HG02943 (cell line): ENCODE results near the gene DACT3.

Experiments
- ATAC-seq: cut with Tn5 transposase; IDR thresholded peaks from one replicate; pipeline ENCODE4 v1.9.1; 2021; ENCODE audit warnings: mild to moderate bottlenecking, low read depth, moderate library complexity; ENCODE audit not compliant: unreplicated experiment

DACT3 gene

DNA sequence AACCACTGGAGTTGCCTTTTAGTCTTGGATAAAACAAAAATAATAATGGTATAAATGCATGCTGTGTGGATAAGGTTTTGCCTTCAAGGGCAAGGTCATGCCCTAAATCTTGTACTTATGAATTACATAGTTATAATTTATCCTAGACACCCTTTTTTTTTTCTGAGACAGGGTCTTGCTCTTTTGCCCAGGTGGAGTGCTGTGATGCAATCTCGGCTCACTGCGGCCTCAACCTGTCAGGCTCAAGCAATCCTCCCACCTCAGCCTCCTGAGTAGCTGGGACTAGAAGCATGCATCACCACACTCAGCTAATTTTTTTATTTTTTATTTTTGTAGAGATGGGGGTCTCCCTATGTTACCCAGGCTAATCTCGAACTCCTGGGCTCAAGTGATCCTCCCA lies 7.7 kb upstream of the DACT3 start:
- ATAC-seq: no peak

GRCh38 chr19:46665072-46665471 lies 4.1 kb upstream of the DACT3 start:
- ATAC-seq: no peak

- ATAC-seq: no peak
These were observed 982 bp upstream of the DACT3 start for GRCh38 chr19:46661735-46662592.

DNA sequence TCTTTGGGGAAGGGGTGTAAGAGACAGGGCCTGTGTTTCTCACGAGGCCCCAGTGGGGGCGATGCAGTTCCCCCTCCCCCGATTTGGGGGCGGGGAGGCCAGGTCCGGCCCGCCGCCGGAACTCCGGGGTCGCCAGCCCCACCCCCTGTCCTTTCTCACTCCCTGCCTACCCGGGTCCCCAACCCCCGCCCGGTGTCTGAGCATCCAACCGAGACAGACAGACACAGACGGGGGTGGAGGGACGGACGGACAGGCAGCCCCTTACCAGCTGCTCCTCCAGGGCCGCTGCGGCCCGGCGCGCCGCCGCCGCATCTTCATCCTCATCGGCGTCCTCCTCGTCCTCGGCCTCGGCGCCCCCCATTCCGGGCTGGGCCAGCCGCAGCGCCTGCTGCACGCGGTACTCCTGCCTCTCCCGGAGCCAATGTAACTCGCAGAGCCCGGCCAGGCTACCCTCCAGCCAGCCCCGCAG lies 397 bp downstream of the DACT3 start:
- ATAC-seq: no peak

DNA sequence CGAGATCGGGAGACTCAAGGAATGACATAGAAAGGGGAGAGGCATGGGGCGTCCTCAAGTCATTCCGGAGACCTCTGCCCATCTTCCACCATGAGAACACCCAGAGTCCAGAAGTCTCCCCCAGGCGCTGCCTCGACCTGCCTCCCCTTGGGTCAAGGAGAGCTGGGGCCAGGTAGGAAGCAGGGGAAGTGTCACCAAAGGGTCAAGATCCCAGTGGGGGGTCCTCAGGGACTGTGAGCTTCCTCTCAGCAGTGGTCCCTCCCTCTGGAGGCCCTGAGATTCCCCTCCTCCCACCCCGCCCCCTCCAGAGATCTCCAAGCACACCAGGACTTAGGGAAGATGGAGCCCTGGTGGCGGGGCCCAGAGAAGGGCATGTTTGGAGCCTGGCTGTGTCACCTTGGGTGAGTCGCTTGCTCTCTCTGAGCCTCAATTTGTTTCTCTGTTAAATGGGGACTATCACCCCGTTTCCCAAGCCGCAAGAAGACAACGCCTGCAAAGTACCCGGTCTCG lies 919 bp downstream of the DACT3 start:
- ATAC-seq: no peak

DNA sequence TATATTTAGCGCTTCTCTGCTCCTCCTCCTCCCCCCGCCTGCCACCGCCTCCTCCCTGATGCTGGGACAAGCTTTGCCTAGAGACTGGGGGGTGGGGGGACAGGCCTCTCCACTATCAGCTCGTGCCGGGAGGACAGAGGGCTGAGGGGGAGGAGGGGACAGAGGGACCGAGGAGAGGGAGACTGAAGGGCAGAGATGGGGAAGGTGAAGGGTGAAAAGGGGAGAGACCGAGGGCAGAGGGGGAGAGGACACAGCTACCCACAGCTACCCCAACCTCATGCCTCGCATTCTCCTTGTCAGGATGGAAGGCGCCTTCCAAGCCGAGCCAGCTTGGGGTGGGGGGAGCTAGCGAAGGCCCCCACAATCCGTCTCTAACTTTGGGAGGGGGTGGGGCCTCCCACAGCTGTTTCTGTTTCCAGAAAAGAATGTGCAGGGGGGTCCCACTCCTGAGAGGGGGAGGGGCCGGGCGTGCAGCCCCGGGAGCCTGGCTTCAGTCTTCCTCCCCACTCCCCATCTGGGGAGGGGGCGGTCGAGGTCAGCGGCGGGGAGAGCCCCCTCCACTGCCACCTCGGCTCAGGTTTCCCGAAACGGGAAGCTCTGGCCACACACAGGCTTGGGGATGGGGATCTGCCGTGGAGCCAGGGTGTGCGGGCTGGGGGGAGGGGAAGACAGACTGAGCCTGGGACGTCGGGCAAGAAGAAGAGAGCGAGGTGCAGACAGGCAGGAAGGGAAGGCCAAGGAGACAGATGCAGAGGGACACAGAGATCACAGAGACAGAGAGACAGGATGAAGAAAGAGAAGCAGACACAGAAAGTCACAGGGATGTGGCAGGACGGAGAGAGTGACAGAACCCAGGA lies 1.6 kb downstream of the DACT3 start:
- no peak for ATAC-seq

GRCh38 chr19:46656541-46656940 lies 4.4 kb downstream of the DACT3 start:
- ATAC-seq: no peak

DNA sequence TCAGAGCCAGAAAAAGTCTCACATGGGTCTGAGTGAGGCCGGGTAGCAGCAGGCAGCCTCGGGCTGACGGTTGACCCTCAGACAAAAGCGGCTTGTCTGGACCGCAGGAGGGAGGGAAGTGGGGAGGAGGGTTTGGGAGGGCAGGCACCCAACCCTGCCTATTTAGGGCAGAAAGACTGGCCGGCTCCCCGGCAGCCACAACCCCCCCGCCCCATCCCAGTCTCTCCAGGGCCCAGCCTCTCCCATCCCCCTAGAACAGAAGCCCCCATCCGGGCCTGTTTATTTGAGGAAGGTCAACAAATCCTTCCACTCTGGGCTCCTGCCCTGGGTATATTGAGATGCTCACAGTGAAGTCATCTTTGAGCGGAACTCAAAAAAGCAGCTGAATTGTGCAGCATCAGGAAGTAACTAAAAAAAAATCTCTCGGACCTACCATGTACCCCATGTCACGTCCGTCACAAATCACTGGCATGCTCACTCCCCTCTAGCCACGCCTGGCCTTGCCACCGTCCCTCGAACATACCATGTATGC lies 6.3 kb downstream of the DACT3 start:
- ATAC-seq: no peak

DNA sequence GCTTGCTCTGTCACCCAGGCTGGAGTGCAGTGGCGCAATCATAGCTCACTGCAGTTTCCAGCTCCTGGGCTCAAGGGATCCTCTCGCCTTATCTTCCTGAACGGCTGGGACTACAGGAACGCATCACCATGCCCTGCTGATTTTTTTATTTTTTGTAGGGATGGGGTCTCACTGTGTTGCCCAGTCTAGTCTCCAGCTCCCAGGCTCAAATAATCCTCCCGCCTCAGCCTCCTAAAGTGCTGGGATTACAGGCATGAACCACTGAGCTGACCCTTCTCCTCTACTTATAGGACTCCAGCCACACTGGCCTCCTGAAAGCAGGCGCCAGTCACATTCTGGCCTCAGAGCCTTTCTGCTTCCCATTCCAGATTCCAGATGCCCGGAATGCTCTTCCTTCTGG lies 10.5 kb downstream of the DACT3 start:
- no peak for ATAC-seq

DNA sequence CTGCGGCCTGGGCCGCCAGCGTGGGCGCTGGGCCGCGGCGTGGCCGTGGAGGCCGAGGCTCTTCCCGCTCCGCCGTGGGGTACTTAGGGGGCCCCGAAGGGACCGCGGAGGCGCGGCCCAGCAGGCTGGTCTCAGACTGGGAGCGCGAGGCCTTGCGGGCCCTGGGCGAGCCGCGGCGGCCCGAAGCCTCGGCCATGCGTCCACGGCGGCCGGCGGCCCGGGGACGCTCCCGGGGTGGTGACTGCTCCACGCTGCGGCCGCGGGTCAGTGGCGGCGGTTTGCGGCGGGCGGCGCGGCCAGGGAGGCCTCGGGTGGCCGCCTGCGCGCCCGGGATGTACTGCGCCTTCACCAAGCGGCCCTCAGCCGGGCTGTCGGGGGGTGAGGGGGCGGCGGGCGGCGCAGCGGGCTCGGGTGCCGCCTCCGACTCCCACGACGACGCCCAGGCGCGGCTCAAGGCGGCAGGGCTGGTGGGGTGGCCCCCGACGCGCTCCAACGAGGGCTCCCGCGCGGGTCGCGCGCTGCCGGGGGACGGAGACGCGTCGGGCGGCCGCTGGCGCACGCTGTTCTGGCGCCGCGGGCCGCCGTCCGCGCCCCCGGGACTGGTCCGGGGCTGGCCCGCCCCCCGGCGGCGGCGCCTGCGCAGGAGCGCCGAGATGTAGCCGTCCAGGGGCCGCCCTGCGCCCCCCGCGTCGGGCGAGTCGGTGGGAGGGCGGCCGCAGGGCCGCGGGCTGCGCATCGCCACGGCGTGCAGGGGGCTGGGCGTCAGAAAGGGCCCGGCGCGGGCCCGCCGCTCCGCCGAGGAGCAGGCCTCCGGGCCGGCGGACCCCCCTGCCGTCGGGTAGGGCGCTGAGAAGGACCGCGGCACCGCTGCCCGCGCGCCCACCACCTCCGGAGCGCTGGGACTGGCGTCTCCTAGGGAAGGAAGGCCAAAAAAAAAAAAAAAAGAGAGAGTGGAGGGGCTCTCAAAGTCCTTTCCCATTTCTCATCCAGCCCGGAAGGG lies 11.7 kb downstream of the DACT3 start:
- no peak for ATAC-seq

DNA sequence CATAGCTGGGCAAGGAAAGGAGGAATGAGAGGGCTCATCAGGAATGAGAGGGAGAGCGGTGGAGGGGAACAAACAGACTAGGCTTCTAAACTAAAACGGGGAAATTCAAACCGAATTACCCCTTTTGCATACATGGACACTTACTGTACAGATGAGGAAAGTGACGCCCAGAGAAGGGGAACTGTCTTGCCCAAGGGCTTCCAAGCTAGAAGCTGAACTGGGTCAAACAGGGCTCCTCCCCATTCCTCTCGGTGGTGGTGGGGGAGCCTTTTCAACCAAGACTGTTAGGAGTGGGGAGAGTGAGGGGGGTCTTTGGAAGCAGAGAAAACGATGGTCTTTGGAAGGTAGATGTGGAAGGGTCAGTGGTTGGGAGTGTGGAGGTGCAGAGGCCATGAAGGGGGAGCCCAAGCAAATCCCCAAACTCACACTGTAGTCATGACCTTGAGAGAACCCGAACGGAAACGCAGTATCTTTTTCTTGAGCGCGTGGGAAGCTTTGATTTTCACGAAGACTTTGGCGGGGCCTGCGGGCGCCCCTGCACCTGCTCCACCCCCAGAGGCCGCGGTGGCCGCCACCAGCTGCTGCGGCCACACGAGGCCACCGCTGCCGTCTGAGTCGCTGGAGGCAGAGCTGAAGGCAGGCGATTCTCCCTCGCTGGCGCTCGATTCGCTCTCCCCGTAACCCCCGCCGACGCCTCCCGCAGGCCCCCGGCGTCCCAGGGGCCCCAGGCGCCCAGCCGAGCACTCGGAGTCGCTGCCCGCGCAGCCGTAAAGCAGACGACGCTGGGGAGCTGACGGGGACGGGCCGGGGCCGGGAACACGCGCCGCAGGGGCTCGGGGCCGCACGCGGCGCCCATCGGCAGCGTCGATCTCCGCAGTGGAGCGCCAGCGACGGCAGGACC lies 12.7 kb downstream of the DACT3 start:
- ATAC-seq: no peak

DNA sequence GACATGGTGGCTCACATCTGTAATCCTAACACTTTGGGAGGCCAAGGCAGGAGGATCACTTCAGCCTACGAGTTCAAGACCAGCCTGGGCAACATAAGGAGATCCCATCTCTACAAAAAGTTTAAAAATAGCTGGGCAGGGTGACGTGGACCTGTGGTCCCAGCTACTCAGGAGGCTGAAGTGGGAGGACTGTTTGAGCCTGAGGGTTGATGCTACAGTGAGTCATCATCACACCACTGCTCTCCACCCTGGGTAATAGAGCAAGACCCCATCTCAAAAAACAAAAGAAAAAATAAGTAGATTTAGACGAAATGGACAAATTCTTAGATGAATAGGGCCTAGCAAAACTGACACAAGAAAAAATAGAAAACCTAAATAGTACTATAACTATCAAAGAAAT lies 14.6 kb downstream of the DACT3 start:
- ATAC-seq: no peak

GRCh38 chr19:46644720-46645119 lies 16.3 kb downstream of the DACT3 start:
- ATAC-seq: no peak

DNA sequence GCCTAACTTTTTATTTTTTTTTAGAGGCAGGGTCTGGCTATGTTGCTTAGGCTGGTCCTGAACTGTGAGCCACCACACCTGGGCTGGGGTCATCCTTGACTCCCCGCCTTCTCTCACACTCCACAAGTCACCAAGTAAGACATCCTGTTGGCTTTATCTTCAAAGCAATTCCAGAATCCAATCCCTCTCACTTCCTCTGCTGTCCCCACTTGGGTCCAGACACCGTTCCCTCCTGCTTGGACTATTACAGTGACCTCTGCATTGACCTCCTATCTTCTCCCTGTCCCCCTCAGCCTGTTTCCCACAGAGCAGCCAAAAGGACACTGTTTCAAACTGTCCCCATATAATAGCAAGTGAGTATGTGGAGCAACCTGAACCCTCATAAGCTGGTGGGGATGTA lies 20.3 kb downstream of the DACT3 start:
- ATAC-seq: no peak

DNA sequence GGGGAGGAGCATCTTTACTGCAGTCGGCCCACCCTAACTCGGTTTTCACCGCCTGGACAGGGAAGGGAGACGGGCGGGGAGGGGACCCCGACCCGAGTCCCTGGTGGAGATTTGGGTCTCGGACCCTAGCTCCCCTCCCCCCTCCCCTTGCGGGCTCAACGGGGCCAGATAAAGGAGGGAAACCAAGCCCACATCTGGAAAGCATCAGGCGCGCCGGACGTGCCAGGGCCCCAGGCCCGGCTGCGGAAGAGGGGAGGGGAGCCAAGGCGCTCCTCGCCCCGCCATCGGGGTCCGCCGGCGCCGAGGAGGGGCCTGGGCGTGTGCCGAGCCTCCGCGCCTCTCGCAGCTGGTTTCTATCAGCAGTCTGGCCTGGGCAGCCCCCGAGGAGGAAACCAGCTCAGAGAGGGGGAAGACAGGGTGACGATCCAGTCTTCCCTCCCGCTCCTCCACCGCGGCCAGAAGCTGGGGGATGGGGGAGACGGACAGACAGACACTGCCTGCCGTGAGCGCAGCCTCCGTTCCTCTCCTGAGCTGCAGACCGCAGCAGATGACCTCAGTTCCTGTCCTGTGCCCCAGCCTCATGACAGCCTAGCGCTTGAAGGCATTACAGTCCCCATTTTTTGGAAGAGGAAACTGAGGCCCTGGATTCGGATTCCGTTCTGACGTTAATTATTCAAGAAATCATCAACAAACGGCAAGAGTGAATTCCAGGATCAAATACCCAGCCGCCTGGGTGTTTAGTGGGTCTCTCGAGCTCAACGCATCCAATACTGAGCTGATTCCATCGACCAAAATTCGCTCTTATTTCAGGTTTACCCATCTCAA lies 21.4 kb downstream of the DACT3 start:
- no peak for ATAC-seq

DNA sequence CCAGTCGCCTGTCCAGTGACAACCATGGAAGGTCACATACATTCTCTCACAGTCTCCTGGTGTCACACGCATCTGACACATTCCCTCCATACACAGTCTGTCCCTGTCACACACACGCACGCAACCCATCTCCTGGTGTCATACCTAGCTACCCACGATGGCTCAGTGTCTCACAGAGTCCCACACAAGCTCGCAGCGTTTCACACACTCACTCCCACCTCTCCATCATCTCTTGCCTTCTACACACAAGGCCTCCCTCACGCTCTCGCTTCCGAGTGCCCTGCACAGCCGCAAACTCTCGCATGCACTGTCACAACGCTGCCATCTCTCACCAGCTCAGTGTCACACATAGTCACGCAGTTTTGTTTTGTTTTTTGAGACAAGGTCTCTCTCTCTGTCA lies 23.8 kb downstream of the DACT3 start:
- no peak for ATAC-seq

DNA sequence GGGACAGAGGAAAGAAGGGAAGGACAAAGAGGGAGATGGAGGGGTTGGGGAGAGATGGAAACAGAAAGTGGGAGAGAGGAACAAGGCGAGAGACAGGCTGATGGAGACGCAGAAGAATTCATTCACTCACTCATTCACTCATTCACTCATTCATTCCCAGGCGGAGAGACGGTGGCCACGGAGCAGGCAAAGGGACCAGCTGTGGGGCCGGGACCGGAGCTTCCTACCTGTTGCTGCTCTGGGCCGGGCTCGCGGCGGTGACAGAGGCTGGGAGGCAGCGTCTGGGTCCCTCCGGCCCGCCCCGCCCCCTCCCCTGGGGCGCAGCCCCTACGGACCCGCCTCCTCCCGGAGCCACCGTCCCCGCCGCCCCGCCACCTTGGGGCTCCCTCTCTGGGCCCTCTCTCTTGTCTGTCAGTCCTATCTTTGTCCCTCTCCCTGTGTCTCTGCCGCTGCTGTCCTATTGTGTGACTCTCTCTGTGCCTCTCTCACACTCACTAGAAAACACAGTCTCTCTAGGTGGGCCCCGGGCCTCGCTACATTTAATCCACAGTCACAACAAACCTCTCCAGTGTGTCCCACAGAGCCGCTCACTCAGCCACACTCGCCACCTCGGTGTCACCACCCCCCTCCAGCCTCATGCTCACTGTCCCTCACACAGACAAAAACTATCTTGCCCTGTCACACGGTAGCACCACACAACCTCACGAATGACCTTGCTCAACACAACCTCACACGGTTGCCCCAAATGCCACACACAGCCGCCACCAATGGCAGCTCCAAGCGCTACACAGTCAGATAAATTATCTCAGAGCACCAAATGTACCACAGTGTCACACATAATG lies 24.8 kb downstream of the DACT3 start, which contains the start of gene GNG8:
Gene GNG8 (minus strand): TSS at position 283 of the 842 bp plus-strand sequence. CDS start 1,520 bp downstream, outside the sequence.
- ATAC-seq: no peak
